Measurements from ENCODE around the gene ADAMTS16.

ADAMTS16 gene

GRCh38 chr5:5198135-5198534 is 58.0 kb downstream of the ADAMTS16 start:
- no peak for DNase-seq (ENCODE audit: extremely low read depth, low read depth)

GRCh38 chr5:5198815-5199214 is 58.7 kb downstream of the ADAMTS16 start:
- TF ChIP-seq CTCF (IDR thresholded peaks at IDR 0.05; ENCODE audit: low read depth, low read length), result no peak
- no peak for DNase-seq (ENCODE audit: extremely low read depth, low read depth)

More at GRCh38 chr5:5198135-5198534, 58.0 kb downstream of the ADAMTS16 start:
- TF ChIP-seq CTCF (IDR thresholded peaks at IDR 0.05; ENCODE audit: low read depth, low read length), result no peak

- TF ChIP-seq CTCF (IDR thresholded peaks at IDR 0.05; ENCODE audit: low read depth, low read length), result no peak
- no peak for DNase-seq (ENCODE audit: extremely low read depth, low read depth)
Observed at GRCh38 chr5:5199495-5199894, 59.4 kb downstream of the ADAMTS16 start.

- no peak for DNase-seq (ENCODE audit: extremely low read depth, low read depth)
- TF ChIP-seq CTCF (IDR thresholded peaks at IDR 0.05; ENCODE audit: low read depth, low read length), result no peak
Observed at GRCh38 chr5:5200133-5200532, 60.0 kb downstream of the ADAMTS16 start.

- DNase-seq (ENCODE audit: extremely low read depth, low read depth), result no peak
- no peak for TF ChIP-seq CTCF (IDR thresholded peaks at IDR 0.05; ENCODE audit: low read depth, low read length)
Observed at GRCh38 chr5:5202321-5202720, 62.2 kb downstream of the ADAMTS16 start.

- TF ChIP-seq CTCF (IDR thresholded peaks at IDR 0.05; ENCODE audit: low read depth, low read length), result no peak
- no peak for DNase-seq (ENCODE audit: extremely low read depth, low read depth)
Observed at GRCh38 chr5:5203451-5203850, 63.3 kb downstream of the ADAMTS16 start.

- no peak for DNase-seq (ENCODE audit: extremely low read depth, low read depth)
- TF ChIP-seq CTCF (IDR thresholded peaks at IDR 0.05; ENCODE audit: low read depth, low read length), result no peak
Observed at GRCh38 chr5:5207828-5208227, 67.7 kb downstream of the ADAMTS16 start.

Data from AG09319 (cell line).